ENCODE data around the gene ARID5B.
"Not testable (repeated sequence)": the region's sequence is repeated elsewhere in the genome, so short reads cannot be mapped to it uniquely, and the experiment has no call there.

ARID5B gene

DNA sequence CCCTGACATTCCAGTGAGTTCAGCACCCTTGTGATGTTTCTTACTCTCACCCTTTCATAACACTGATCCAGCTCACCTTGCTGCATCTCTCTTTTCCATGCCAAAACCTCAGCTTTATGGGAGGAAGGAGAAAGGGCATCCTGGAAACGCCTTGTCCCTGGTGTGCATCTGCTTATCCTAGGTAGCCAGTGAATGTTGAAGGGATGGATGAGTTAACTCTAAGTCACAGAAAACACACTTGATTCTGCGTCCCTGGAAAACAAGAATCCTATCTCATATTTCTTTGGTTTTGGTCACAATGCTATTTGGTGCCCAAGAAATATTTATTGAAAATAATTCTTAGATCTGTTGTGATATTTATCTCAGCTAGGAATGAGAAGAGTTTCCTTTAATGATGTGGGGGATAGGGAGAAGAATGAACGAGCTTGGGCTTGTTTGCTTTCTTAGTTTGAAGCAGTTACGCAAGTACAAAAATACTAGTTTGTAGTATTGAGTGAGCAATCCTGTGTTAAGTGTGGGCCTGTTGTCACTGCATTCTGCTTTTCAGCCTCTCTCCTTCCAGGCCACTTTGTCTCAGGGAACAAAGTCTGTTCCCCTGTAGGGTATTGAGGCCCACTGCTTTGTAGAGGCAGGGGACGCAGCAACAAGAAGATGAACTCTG is 126.5 kb downstream of the ARID5B start:
- WGBS (ENCODE audit: extremely low coverage, insufficient coverage, insufficient read length): no CpG with 5 or more reads among the region's 5 CpGs

GRCh38 chr10:62028502-62028842 is 127.0 kb downstream of the ARID5B start:
- H3K4ac ChIP-seq (ENCODE audit: low read depth, low read length); DNase-seq; H3K79me2 ChIP-seq (ENCODE audit: control insufficient read depth, insufficient read depth, low read length, poor library complexity): not testable (repeated sequence)

More for the DNA sequence above, 126.5 kb downstream of the ARID5B start:
- no peak overlapping the region for H3K14ac ChIP-seq (ENCODE audit: low read length)
- H4K91ac ChIP-seq (ENCODE audit: low read depth, low read length): peak overlapping the region; percentile 26
- H3K27ac ChIP-seq (ENCODE audit: low read depth, low read length): peak overlapping the region; percentile 56
- peaks cover 4% of the 10 kb centered on the region for H3K79me1 ChIP-seq (ENCODE audit: low read length)
- H3K4ac ChIP-seq (ENCODE audit: low read depth, low read length): no peak overlapping the region
- H2BK120ac ChIP-seq (ENCODE audit: insufficient read depth, low read length, poor library complexity): no peak overlapping the region
- no peak overlapping the region for H4K12ac ChIP-seq (ENCODE audit: low read depth, low read length)
- H3K27me3 ChIP-seq (ENCODE audit: insufficient read depth, low read length): no peaks in the 10 kb centered on the region
- H2BK5ac ChIP-seq (ENCODE audit: low read depth, low read length, poor library complexity): no peak overlapping the region
- H3K79me2 ChIP-seq (ENCODE audit: control insufficient read depth, insufficient read depth, low read length, poor library complexity): peaks cover 2% of the 10 kb centered on the region
- no peaks in the 10 kb centered on the region for H3K4me1 ChIP-seq (ENCODE audit: control insufficient read depth in 1 of 2, insufficient read depth in 2 of 2, low read length in 2 of 2)
- peak overlapping the region; percentile 5 for H2BK12ac ChIP-seq (ENCODE audit: low read length)
- no peak overlapping the region for H3K23ac ChIP-seq (ENCODE audit: low read length)
- no peaks in the 10 kb centered on the region for H3K36me3 ChIP-seq (ENCODE audit: control insufficient read depth in 1 of 2, insufficient read depth in 2 of 2, low read length in 2 of 2)
- DNase-seq: no peak
- H3K9me3 ChIP-seq (ENCODE audit: insufficient read depth, low read depth, low read length): no peaks in the 10 kb centered on the region
- H2AFZ ChIP-seq (ENCODE audit: insufficient read depth, low read length, poor library complexity): no peak overlapping the region
- H3K18ac ChIP-seq (ENCODE audit: low read length): no peak overlapping the region
- no peak overlapping the region for H3K4me2 ChIP-seq (ENCODE audit: low read length)
- no peak overlapping the region for H4K8ac ChIP-seq (ENCODE audit: low read depth, low read length)
- H3K4me3 ChIP-seq (ENCODE audit: low read depth, low read length): no peak overlapping the region
- no peak overlapping the region for H2AK5ac ChIP-seq (ENCODE audit: low read length)
- H3K9ac ChIP-seq (ENCODE audit: low read length): no peak overlapping the region

DNA sequence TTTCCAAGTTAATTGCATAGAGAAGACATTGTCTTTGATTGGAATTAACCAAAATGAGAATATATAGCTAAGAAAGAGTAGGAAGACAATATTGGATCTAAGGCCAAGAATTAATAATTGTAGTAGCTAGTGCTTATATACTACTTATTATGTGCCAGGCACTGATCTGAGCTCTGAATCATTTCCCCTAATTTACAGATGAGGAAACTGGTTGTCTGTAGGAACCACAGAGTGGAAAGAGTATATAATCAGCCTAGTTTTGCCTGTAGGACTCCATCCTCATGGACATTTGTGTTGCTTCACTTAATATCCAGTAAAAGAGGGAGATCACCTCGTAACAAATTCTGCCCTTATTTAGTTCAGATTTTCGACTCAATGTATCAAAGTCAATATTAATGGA is 127.9 kb downstream of the ARID5B start:
- H4K12ac ChIP-seq (ENCODE audit: low read depth, low read length): no peak overlapping the region
- no peak overlapping the region for H2BK5ac ChIP-seq (ENCODE audit: low read depth, low read length, poor library complexity)
- H3K14ac ChIP-seq (ENCODE audit: low read length): no peak overlapping the region
- H3K4ac ChIP-seq (ENCODE audit: low read depth, low read length): no peak overlapping the region
- no peak overlapping the region for H3K9ac ChIP-seq (ENCODE audit: low read length)
- no peak overlapping the region for H2BK12ac ChIP-seq (ENCODE audit: low read length)
- H3K18ac ChIP-seq (ENCODE audit: low read length): no peak overlapping the region
- DNase-seq: no peak
- H4K91ac ChIP-seq (ENCODE audit: low read depth, low read length): no peak overlapping the region
- no peaks in the 10 kb centered on the region for H3K9me3 ChIP-seq (ENCODE audit: insufficient read depth, low read depth, low read length)
- H3K27ac ChIP-seq (ENCODE audit: low read depth, low read length): no peak overlapping the region
- WGBS (ENCODE audit: extremely low coverage, insufficient coverage, insufficient read length): no CpG with 5 or more reads among the region's 2 CpGs
- H3K36me3 ChIP-seq (ENCODE audit: control insufficient read depth in 1 of 2, insufficient read depth in 2 of 2, low read length in 2 of 2): no peaks in the 10 kb centered on the region
- no peak overlapping the region for H2BK120ac ChIP-seq (ENCODE audit: insufficient read depth, low read length, poor library complexity)
- H3K79me2 ChIP-seq (ENCODE audit: control insufficient read depth, insufficient read depth, low read length, poor library complexity): peaks cover 2% of the 10 kb centered on the region
- H2AFZ ChIP-seq (ENCODE audit: insufficient read depth, low read length, poor library complexity): no peak overlapping the region
- H3K4me2 ChIP-seq (ENCODE audit: low read length): no peak overlapping the region
- H3K23ac ChIP-seq (ENCODE audit: low read length): no peak overlapping the region
- H4K8ac ChIP-seq (ENCODE audit: low read depth, low read length): no peak overlapping the region
- H3K4me3 ChIP-seq (ENCODE audit: low read depth, low read length): no peak overlapping the region
- H2AK5ac ChIP-seq (ENCODE audit: low read length): no peak overlapping the region
- peaks cover 4% of the 10 kb centered on the region for H3K79me1 ChIP-seq (ENCODE audit: low read length)
- H3K4me1 ChIP-seq (ENCODE audit: control insufficient read depth in 1 of 2, insufficient read depth in 2 of 2, low read length in 2 of 2): no peaks in the 10 kb centered on the region
- no peaks in the 10 kb centered on the region for H3K27me3 ChIP-seq (ENCODE audit: insufficient read depth, low read length)

More at GRCh38 chr10:62028502-62028842, 127.0 kb downstream of the ARID5B start:
- not testable (repeated sequence) for H3K9ac ChIP-seq (ENCODE audit: low read length); H3K4me2 ChIP-seq (ENCODE audit: low read length); H3K79me1 ChIP-seq (ENCODE audit: low read length); H3K4me1 ChIP-seq (ENCODE audit: control insufficient read depth in 1 of 2, insufficient read depth in 2 of 2, low read length in 2 of 2); H3K18ac ChIP-seq (ENCODE audit: low read length); H4K8ac ChIP-seq (ENCODE audit: low read depth, low read length); H3K9me3 ChIP-seq (ENCODE audit: insufficient read depth, low read depth, low read length); H2BK120ac ChIP-seq (ENCODE audit: insufficient read depth, low read length, poor library complexity); H3K23ac ChIP-seq (ENCODE audit: low read length); H3K27me3 ChIP-seq (ENCODE audit: insufficient read depth, low read length); H4K12ac ChIP-seq (ENCODE audit: low read depth, low read length); H2BK5ac ChIP-seq (ENCODE audit: low read depth, low read length, poor library complexity); H2AFZ ChIP-seq (ENCODE audit: insufficient read depth, low read length, poor library complexity); H3K4me3 ChIP-seq (ENCODE audit: low read depth, low read length); H3K36me3 ChIP-seq (ENCODE audit: control insufficient read depth in 1 of 2, insufficient read depth in 2 of 2, low read length in 2 of 2); H3K14ac ChIP-seq (ENCODE audit: low read length); H2AK5ac ChIP-seq (ENCODE audit: low read length)
- peak overlapping the region; percentile 56 for H3K27ac ChIP-seq (ENCODE audit: low read depth, low read length)
- peak overlapping the region; percentile 5 for H2BK12ac ChIP-seq (ENCODE audit: low read length)
- WGBS (ENCODE audit: extremely low coverage, insufficient coverage, insufficient read length): no CpG with 5 or more reads among the region's 5 CpGs
- H4K91ac ChIP-seq (ENCODE audit: low read depth, low read length): peak overlapping the region; percentile 26

DNA sequence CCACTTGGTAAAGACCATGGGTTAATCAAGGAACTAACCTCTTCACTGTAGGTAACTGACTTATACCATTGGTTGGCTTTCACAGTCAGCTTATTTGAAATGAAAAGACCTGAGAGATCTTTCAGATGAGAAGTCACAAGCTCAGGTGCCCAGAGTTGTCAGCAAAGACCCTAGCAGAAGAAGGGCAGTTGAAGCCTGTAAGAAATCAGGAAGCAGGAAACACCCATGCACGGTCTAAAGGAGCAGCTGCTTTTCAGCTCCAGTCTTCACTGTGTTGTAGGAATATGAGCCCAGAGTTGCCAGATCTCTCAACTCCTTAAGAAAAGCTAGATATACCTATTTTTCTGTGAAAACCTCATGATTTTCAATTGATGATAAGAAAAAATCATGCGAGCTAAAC is 130.0 kb downstream of the ARID5B start:
- Histone ChIP-seq H3K79me2 (ENCODE audit: control insufficient read depth, insufficient read depth, low read length, poor library complexity) (no peaks in the 10 kb centered on the region), H3K27ac (ENCODE audit: low read depth, low read length) (no peak overlapping the region), H4K12ac (ENCODE audit: low read depth, low read length) (no peak overlapping the region), H3K4me1 (ENCODE audit: control insufficient read depth in 1 of 2, insufficient read depth in 2 of 2, low read length in 2 of 2) (peaks cover 5 to 7% of the 10 kb centered on the region in 2 experiments), H2BK120ac (ENCODE audit: insufficient read depth, low read length, poor library complexity) (no peak overlapping the region), H3K4me2 (ENCODE audit: low read length) (no peak overlapping the region), H3K4me3 (ENCODE audit: low read depth, low read length) (no peak overlapping the region), H3K9me3 (ENCODE audit: insufficient read depth, low read depth, low read length) (no peaks in the 10 kb centered on the region), H3K14ac (ENCODE audit: low read length) (no peak overlapping the region), H3K36me3 (ENCODE audit: control insufficient read depth in 1 of 2, insufficient read depth in 2 of 2, low read length in 2 of 2) (no peaks in the 10 kb centered on the region), H3K18ac (ENCODE audit: low read length) (no peak overlapping the region), H3K27me3 (ENCODE audit: insufficient read depth, low read length) (no peaks in the 10 kb centered on the region), H3K23ac (ENCODE audit: low read length) (no peak overlapping the region), H4K8ac (ENCODE audit: low read depth, low read length) (no peak overlapping the region), H2AK5ac (ENCODE audit: low read length) (no peak overlapping the region), H3K79me1 (ENCODE audit: low read length) (peaks cover 7% of the 10 kb centered on the region), H4K91ac (ENCODE audit: low read depth, low read length) (no peak overlapping the region), H2AFZ (ENCODE audit: insufficient read depth, low read length, poor library complexity) (no peak overlapping the region), H2BK12ac (ENCODE audit: low read length) (no peak overlapping the region), H3K9ac (ENCODE audit: low read length) (no peak overlapping the region), H3K4ac (ENCODE audit: low read depth, low read length) (no peak overlapping the region), H2BK5ac (ENCODE audit: low read depth, low read length, poor library complexity) (no peak overlapping the region)
- no peak for DNase-seq
- no CpG with 5 or more reads among the region's 2 CpGs for WGBS (ENCODE audit: extremely low coverage, insufficient coverage, insufficient read length)
